GM19372 (cell line): ENCODE measurements around the gene ALK.

Experiments
- ATAC-seq: cut with Tn5 transposase; IDR thresholded peaks from one replicate; pipeline ENCODE4 v1.9.1; 2021; ENCODE audit warnings: mild to moderate bottlenecking, low read depth, moderate library complexity; ENCODE audit not compliant: unreplicated experiment

ALK gene

DNA sequence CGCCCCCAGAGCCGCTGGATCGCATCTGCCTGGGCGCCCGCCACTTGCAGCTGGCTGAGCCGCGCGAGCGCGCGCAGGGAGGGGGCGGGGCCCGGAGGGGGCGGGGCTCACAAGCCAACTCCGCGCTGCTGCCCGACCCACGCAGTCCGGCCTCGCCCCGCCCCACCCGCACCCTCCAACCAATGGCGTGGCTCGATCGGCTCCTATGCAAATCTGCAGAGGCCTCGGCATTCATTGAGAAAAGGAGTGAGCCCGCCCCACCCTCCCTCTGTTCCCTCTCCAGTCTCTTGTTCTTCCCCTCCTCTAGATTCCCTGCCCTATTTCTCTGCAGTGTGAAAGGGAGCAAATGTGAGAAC lies at the start of gene ALK:
TSS of gene ALK (minus strand) at position 27 of the 356 bp plus-strand sequence. CDS start 927 bp downstream, outside the sequence.
- ATAC-seq = no peak

DNA sequence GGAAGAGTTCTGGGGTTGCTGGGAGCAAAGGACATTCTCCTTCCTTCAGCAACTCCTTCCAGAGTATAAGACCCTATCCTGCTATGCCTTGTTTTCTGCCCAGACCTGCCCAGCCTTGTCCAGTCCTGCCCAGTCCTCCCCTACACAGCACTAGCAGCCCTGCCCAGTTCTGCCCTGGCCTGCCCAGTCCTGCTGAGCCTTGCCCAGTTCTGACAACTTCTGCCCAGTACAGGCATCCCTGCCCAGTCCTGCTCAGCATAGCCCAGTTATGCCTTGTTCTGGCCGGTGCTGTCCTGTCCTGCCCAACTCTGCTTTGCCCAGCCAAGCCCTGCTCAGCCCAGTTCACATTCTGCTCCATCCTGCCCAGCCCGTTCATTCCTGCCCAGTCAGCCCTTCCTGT lies 44.9 kb upstream of the ALK start:
- no peak for ATAC-seq

DNA sequence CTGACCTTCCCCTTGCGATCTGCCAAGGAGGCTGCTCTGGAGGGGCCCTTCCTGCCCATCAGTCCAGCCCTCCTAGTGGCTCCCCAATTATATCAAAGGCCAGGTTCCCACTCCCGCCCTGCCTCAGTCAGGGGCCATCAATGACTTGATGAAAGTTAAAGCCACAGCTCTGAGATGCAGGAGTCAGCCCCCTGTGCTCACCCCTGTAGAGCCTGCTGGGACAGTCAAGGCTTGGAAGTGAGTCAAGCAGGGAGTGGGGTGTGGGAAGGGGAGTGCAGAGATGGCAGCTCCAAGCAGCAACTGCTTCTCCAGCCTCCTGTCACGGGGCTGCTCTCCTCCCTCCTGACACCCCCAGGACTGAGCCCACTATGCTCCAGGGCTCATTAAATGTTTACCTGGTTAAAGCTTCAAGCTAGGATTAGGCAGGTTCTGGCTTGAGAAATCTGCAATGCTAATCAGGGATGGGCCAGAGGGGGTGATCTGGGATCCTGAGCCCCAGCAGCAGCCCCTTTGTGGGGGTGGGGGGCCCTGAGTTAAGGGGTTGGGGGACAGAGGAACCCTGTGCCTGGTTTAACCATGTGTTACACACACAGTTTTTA lies 42.7 kb upstream of the ALK start:
- no peak for ATAC-seq

DNA sequence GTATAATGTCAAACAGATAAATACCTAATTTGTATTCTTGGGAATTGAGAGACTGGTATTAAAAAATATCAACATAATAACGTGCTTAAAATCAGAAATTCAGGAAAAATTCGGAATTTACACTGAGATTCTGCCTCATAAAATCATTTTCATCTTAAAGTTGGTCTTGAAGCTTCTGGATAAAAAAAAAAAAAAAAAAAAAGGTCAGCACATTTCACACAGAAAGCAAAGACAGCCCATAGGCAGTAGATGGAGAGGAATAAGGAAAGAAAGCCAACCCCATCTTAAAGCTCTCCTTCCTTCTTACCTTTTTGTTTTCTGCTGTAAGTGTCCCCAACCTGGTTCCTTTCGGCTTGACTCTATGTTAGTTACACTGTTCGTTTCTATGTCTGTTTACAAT lies 41.5 kb upstream of the ALK start:
- ATAC-seq = no peak

DNA sequence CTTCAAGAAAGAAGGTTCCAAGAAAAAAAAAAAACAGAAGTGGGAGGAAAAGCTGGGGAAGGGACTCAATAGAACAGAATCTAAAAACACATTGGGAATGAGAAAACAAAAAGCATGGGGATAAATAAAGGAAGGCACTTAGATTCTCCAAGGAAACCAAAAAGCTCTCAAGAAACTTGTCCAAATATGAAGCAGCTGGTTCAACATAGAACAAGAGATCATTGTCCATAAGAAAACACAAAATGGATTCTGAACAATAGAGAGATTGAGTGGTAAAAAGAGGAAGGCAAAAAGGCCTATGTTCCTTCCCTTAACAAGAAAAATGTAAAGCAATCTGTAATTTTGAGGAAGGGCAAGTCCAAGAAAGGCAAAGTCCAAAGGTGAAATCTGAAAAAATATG lies 32.9 kb upstream of the ALK start:
- ATAC-seq = no peak

DNA sequence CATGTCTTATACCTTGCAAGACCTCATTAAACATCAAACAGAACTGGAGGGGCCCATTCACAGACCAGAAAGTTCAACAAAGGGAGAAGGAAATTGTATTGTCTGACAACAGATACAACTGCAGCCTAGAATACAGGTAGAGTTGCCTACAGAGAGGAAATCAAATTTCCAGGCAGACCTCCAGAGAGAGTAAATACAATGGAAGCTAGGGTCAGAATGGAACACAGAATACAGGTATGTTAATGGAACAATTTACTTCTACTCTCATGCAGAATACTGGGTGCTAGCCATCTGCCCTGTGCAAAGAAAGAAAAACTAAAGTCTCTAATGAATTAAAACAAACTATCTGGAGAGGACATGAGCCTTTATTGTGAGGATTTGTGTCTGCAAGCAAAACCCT lies 31.6 kb upstream of the ALK start:
- ATAC-seq = no peak

DNA sequence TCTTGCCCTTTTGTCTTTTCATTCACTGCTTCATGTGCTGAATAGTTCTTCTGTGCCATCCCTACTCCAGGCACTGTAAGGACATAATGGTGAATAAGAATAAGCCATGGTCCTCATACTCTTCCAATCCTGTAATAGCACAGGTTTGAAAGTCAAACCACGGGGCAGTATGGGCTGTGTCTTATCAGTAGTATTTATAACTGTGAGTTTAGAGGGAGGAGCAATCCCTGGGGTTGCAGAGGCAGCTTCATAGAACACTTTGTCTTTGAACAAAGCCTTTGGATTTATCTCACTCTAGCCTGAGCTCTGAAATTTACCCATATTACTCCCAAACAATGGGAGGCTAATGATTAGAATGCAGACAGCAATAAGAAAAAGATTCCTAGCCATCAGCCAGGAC lies 30.2 kb upstream of the ALK start:
- no peak for ATAC-seq

DNA sequence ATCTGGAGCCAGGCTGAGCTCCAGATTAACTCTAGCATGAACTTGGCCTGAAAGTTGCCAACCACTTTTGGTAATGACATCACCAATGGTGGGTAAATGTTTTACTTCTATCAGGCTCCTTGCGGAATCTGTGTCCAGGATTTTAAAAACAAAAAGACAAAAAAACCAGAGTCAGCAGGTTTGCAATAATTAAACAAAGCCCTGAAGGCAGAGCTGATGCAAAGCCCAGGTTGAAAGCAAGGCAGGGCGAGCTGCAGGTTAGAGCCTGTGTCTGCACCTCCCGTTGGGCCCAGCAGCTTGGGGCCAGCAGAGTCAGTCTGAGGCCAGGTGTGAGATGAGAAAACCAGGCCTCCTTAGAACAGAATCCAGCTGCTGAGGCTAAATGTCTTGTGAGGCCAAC lies 29.1 kb upstream of the ALK start:
- no peak for ATAC-seq

DNA sequence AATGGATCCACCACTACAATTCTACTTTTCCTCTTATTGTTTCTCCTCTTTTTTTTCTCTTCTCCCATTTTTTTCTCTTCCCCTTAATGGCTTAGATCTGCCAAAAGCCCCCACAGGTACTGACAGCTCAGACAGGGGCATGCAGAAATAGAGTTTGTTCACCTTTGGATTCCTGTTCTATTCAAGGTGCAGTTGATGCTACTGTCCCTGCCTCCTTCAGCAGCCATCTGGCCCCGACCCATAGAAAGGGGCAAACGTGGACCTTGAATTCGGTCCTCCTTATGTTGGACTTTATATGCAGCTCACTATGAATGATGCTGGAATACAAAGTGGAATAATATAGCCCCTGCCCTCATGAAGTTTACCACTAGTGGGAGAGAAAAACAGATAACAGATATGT lies 27.7 kb upstream of the ALK start:
- no peak for ATAC-seq

DNA sequence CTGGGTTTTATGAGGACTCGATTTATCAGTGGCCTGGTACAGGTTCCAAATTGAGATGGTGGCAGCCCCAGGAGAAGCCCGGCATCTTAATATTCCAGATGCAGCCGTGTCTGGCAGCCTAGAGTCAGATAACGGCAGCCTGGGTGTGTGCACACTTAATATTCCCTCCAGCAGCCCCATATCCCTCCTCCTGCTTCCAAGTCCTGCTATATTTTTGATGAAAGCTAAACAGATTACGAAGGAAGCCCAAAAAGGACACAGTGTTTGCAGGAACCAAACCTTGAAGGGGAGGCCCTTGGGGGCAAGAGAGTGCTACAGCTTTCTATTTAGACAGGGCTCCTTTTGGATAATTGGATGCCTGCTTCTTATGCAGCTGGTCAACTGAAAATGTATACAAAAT lies 25.1 kb upstream of the ALK start:
- no peak for ATAC-seq

DNA sequence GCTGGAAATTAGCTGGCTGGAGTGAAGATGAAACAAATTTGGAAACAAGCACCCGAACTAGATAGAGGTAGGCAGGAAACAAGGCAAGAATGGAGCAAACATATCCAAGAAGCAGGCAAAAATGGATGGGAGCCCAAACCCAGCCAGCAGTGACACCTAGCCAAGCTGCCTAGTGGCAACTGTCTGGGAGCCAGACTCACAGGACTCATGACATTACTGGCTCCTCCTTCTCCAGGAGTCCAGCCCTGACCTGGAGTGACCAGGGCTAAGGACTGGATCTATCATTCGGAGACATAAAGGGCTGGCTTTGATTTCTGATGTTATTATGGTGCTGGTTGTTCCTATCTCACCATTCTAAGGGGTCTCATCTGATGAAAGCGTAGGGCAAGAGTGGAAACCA lies 21.3 kb upstream of the ALK start:
- ATAC-seq = no peak

DNA sequence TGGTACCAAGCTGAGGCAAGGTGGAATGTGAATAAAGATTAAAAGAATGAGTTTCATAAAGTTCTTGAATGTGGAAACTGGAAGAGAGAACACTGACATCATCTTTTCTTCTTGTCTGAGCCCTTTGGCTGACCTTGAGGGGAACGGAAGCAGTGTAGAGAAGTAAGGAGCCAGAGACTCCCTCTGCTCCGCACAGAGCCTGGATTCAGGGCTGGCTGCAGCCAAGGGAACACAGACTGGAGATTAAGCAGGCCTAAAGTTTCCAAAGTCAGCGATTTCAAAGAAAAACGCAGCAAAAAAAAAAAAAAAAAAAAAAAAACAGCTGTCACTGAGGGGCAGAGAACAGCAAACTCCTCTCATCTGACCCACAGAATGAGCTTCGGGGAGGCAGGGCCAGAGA lies 19.3 kb upstream of the ALK start:
- ATAC-seq = no peak

DNA sequence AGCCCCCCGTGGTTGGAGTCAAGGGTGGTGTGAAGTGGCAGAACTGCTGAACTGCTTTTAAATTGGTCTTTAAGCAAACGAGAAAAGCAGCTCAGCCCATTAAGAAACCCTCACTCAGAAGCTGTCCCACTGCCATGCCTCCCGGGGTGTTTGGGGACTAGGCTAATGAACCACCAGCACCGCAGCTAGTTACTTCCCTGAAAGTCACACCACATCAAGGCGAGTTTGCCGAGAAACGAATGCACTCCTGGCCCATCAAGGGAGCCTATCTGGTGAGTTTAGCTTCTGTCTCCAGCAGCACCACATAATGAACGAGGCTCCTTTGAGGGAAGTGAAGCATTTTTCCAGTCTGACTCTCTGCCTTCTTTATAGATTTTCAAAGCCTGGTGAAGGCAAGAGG lies 14.6 kb upstream of the ALK start:
- no peak for ATAC-seq

DNA sequence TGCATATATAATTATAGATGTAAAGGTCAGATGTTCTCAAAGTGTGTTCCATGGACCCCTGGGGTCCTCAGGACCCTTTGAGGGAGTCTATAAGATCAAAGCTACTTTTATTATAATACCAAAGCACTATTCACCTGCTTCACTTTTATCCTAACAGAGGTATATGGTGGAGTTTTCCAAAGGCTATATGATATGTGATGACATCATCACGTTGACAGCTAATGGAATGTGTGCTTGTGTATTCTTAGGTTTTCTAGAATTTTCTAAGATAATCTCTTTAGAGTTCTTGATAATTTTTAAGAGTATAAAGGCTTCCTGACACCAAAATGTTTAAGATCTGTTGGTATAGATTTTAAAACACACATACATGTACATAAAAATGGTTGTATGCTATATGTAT lies 10.4 kb upstream of the ALK start:
- no peak for ATAC-seq

DNA sequence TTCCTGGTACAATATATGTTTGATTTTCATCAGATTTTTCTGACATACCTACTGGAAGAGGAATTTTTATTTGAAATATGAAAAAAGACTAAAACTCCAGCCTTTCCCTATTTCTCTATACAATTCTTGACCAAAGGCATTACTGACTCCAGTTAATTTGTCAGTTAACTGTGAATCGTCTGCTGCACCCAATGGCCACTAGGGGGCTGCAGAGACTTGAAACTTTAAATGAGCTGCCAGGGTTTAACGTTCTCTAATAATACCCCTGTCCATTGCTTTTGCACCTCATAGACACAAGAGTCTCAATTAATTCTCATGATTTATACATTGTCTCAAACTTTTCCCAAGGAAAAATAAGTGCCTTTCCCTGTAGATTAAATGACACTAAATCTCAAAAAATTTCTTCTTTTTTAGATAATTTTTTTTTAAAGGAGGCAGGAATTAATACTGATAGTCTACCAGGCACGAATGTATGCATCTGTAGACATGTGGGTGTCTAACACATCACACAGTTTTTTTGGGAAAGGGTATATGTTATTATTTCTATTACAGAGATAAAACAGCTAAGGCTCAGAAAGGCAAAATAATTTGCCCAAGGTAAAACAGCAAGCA lies 1.8 kb upstream of the ALK start:
- ATAC-seq = no peak

DNA sequence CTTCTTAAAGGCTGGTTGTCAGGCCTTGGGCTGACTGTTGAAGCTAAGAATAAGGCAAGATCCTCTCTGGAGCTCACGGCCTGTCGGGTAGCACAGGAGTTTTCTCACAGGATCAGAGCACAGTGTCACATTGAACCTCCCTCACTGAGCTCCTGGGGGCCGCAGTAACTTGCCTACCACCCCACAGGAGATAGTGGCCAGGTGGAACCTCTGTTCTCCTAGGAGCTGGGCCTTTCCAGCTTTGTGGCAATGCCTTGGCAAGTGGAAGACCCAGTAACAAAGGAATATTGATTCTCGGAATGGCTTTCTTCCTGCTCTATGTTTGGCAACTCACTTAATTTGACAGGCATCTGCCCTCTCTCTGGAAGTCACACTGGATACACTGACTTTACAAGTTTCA lies 1.2 kb upstream of the ALK start:
- no peak for ATAC-seq

DNA sequence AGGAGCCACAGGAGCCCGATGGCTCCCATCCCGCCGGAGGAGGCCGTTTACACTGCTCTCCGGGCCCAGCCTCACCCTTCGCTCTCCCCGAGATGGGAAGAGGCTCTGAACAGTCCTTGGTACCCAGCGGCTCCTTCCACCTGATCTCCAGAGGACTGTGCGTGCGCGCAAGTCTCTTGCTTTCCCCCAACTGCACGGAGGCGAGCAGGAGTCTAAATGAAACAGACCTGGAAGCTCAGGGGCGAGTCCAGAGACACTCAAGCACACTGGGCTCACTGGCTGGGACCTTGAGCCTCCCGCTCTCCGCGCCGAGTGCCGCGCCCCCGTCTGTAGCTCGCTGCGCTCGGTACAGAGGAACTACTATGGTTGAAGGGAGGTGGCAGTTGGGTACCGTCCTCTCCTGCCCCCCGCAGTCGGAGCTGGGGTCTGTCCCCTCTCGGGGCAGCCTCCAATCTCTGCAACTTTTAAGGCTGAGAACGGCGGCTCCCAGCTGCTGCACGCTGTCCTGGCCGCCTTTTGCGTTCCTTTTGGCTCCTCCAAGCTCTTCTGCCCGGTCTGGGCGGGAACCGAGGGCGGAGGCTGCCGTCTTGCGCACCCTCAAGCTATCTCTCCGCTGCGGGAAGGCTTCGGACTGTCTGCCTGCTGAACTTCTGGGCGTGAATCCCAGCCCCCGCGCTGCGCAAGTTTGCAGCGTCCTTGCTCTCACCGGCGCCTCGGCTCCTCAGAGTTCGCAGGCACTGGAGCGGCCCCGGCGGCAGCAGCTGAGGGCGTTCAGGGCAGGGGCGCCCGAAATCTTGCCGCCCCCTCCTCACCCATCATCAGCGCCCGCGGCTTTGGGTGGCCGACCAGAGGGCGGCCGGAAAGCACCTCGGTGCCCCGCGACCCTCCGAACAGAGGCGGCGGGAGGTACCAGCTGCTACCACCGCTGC lies 491 bp downstream of the ALK start:
- no peak for ATAC-seq

DNA sequence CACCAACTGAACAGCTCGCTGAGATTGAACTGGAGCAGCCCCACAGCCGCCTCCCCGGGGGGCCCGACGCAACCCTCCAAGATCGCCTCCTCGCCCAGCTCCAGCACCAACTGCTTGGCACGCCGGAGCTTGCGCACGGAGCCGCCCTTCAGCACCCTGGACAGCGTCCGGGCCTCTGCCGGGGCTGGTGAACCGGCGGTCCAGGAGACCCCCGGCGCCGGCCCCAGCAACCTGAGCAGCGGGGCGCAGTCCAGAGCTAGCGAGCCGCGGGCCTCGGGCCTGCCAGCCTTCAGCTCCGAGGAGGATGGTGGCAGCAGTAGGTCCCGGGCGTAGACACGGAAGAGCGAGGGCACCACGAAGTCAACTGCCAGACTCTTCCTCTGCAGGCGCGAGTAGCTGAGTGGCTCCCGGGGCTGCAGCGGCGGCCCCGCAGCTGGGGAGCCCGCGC lies 1.2 kb downstream of the ALK start:
- no peak for ATAC-seq

DNA sequence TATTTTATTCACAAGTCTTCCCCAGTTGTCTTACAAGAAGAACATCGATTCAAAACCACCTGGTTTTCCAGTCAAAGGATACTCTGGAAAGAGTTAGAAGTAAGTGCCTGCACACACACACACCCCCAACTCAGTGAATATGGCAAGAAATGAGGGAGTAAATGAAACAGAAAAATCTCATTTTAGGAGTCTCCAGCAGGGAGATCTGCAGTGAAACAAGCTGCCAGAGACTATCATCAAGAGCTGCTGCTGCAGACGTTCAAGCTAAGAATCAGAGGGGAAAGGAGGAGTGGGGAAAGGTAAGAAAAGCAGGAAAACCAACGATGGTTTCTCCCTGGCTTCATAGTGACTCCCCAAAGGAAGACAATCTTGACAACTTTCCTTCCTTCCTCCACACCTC lies 2.4 kb downstream of the ALK start:
- ATAC-seq = no peak

DNA sequence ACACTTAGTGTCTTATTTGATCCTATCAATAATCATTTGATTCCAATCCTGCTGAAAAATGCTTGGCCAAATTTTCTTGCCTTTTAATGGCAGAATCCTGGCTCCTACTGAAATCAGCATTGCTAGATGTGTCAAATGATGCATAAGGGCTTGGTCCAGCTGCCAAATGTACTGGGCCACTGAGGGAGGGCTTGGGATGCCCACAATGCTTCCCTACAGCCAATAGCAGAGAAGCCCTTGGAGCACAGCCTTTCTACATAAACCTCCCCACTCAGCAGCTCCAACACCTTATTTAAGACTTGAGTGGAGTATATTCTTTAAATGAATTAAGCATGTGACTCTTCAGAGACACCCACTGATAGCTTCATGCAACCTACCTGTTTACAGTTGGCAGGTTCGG lies 3.6 kb downstream of the ALK start:
- no peak for ATAC-seq

DNA sequence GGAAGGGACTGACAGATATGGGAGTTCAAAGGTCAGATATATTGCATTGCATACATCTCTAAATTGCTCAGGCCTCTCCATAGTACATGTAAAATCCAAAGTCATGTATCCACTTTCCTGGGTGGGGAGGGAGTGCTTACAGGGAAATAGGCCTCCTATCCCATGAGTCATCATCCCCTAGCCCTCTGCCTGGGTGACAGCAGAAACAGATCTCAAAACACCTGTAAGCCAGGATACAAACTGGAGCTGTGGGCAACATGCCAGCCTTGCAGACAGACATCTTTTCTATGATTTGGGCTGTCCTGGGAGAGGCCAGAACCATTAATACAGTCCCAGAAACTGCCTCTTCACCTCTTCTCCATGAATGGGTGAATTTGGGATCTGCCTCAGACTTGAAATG lies 4.8 kb downstream of the ALK start:
- ATAC-seq = no peak

DNA sequence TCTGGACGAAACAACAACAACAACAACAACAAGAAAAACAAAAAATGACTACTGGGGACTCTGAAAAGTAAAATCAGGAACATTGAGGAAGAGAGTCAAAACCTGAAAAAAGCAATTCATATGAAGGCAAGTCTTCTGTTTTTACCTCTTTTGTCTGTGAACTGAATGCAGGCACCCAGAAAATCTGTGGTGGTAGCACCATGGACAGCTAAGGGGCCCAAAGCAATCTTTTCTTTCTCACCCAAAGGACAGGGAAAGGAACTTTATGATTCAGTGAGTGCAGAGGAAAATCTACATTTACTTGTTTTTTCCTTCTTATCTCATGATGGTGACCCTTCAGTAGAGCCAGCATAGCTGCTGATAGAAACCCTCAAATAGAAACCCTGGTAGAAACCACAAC lies 10.4 kb downstream of the ALK start:
- no peak for ATAC-seq
